RWPE2 (cell line): ENCODE data around the gene STAB1.
A peak's percentile ranks its signal among the peaks of the same experiment; 100 is the strongest.

Experiments
- ATAC-seq: fragments of 200-7000 bp; cut with Tn5 transposase; 3 replicates; pipeline ENCODE4 v1.9.1; 2021; ENCODE audit warnings: low read depth
- DNase-seq: peaks from one replicate; pipeline ENCODE4 v3.0.0-alpha.2; 2020; ENCODE audit warnings: low spot score
- H3K27ac ChIP-seq: fragments of 450-650 bp; 2 replicates; pipeline ENCODE4 v1.5.1; 2017; ENCODE audit warnings: mild to moderate bottlenecking; ENCODE audit not compliant: poor library complexity, severe bottlenecking
- H3K27me3 ChIP-seq: fragments of 250-450 bp; sonication (Bioruptor Pico); 2 replicates; pipeline ENCODE4 v1.5.1; 2021; ENCODE audit warnings: mild to moderate bottlenecking, moderate library complexity; ENCODE audit not compliant: insufficient read depth, poor library complexity, severe bottlenecking
- H3K36me3 ChIP-seq: fragments of 250-450 bp; sonication (Bioruptor Pico); 2 replicates; pipeline ENCODE4 v1.5.1; 2020; ENCODE audit warnings: low read depth, mild to moderate bottlenecking, moderate library complexity
- H3K4me1 ChIP-seq: fragments of 250-450 bp; sonication (Bioruptor Pico); 2 replicates; pipeline ENCODE4 v1.5.1; 2021; ENCODE audit warnings: mild to moderate bottlenecking, moderate library complexity; ENCODE audit not compliant: insufficient read depth, poor library complexity, severe bottlenecking
- H3K4me3 ChIP-seq: fragments of 250-450 bp; sonication (Bioruptor Pico); 2 replicates; pipeline ENCODE4 v1.5.1; 2021; ENCODE audit warnings: mild to moderate bottlenecking, moderate library complexity; ENCODE audit not compliant: severe bottlenecking
- H3K9me3 ChIP-seq: fragments of 250-450 bp; sonication (Bioruptor Pico); 2 replicates; pipeline ENCODE4 v1.5.1; 2021; ENCODE audit warnings: mild to moderate bottlenecking, moderate library complexity; ENCODE audit not compliant: severe bottlenecking
- TF ChIP-seq, protein P1 (sequence below): fragments of 450-650 bp; IDR thresholded peaks from one replicate; pipeline ENCODE4 v1.5.1; 2017; ENCODE audit warnings: mild to moderate bottlenecking, moderate library complexity; ENCODE audit not compliant: poor library complexity, severe bottlenecking

Gene STAB1

DNA sequence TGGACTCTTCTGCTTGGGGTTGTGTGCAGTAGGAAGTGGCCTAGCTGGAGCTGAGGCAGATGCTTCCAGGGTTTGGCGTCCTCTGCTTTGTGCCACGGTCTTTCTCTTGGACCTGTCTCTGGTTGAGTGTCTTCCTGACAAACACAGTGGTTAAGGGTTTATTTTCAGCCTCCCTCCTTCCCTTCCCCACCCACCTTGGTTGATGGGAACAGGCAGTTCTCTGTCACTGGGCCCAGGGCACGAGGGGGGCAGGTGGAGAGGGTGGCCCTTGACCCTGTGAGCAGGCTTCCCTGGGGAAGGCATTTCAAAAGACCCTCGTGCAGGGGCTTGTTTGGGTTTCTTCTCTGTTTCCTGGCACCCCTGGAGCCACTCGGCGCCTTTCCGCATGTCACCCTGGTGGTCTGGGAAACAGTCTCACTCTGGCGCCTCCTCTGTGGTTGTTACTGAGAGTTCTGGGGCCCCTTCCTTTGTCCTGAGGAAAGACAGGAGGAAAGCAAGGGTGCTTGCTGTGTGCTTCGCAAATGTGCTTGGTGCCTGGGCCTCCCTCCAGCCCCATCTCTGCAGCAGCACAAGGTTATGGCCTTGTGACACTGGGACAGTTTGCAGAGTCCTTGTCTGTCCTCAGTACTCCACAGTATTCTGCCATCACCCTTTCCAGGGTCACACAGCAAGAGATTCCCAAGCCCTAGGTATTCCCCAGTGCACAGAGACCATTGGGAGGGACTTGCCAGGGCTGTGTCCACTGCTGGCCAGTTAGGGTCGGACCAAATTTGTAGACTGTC is 10.3 kb upstream of the STAB1 start:
- peaks cover 48% of the 10 kb centered on the region for H3K36me3 ChIP-seq
- DNase-seq = no peak
- H3K4me3 ChIP-seq = no peak overlapping the region
- TF ChIP-seq, protein P1, sequence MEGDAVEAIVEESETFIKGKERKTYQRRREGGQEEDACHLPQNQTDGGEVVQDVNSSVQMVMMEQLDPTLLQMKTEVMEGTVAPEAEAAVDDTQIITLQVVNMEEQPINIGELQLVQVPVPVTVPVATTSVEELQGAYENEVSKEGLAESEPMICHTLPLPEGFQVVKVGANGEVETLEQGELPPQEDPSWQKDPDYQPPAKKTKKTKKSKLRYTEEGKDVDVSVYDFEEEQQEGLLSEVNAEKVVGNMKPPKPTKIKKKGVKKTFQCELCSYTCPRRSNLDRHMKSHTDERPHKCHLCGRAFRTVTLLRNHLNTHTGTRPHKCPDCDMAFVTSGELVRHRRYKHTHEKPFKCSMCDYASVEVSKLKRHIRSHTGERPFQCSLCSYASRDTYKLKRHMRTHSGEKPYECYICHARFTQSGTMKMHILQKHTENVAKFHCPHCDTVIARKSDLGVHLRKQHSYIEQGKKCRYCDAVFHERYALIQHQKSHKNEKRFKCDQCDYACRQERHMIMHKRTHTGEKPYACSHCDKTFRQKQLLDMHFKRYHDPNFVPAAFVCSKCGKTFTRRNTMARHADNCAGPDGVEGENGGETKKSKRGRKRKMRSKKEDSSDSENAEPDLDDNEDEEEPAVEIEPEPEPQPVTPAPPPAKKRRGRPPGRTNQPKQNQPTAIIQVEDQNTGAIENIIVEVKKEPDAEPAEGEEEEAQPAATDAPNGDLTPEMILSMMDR = no peak
- H3K4me1 ChIP-seq = peaks cover 8% of the 10 kb centered on the region
- H3K27ac ChIP-seq = peak overlapping the region; percentile 54
- no peaks in the 10 kb centered on the region for H3K9me3 ChIP-seq
- ATAC-seq = no peak
- H3K27me3 ChIP-seq = no peaks in the 10 kb centered on the region

DNA sequence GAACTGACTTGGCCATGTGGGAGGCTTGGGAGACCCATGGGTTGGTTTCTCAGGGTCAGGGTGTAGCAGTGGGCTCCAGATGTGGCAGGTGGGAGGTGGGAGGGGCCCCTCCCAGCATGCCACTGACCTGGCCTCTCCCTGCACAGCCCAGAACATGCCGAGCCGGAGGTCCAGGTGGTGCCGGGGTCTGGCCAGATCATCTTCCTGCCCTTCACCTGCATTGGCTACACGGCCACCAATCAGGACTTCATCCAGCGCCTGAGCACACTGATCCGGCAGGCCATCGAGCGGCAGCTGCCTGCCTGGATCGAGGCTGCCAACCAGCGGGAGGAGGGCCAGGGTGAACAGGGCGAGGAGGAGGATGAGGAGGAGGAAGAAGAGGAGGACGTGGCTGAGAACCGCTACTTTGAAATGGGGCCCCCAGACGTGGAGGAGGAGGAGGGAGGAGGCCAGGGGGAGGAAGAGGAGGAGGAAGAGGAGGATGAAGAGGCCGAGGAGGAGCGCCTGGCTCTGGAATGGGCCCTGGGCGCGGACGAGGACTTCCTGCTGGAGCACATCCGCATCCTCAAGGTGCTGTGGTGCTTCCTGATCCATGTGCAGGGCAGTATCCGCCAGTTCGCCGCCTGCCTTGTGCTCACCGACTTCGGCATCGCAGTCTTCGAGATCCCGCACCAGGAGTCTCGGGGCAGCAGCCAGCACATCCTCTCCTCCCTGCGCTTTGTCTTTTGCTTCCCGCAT is 7.9 kb upstream of the STAB1 start:
- Histone ChIP-seq H3K4me1 (peaks cover 8% of the 10 kb centered on the region), H3K9me3 (no peaks in the 10 kb centered on the region), H3K4me3 (no peak overlapping the region), H3K27me3 (no peaks in the 10 kb centered on the region), H3K36me3 (peaks cover 46% of the 10 kb centered on the region), H3K27ac (no peak overlapping the region)
- TF ChIP-seq, protein P1 = no peak
- ATAC-seq (no peak), DNase-seq (no peak)

GRCh38 chr3:52487788-52488691 is 7.1 kb upstream of the STAB1 start:
- ATAC-seq (no peak), DNase-seq (no peak)
- Histone ChIP-seq H3K4me1 (peaks cover 8% of the 10 kb centered on the region), H3K9me3 (no peaks in the 10 kb centered on the region), H3K36me3 (peaks cover 44% of the 10 kb centered on the region), H3K4me3 (no peak overlapping the region), H3K27ac (no peak overlapping the region), H3K27me3 (no peaks in the 10 kb centered on the region)
- TF ChIP-seq, protein P1 = no peak

DNA sequence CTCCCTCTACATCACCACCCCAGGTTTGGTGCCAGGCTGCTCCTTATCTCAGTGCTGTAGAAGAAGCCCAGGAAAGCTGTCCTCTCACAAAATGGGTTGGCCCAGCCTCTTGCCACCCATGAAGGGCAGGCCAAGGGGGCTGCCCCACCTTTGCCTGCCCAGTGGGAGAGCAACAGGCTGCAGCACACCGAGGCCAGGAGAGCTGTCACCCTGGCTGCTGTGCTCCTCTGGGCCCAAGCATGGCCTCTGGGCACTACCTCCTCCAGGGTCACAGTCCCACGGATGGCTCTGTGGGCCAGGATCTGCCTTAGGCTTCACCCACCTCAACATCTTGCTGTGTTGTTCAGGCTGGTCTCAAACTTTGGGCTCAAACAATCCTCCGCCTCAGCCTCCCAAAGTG is 6.4 kb upstream of the STAB1 start:
- H3K36me3 ChIP-seq = peaks cover 44% of the 10 kb centered on the region
- H3K4me3 ChIP-seq = no peak overlapping the region
- no peak for DNase-seq
- H3K27ac ChIP-seq = no peak overlapping the region
- TF ChIP-seq, protein P1 = no peak
- H3K27me3 ChIP-seq = no peaks in the 10 kb centered on the region
- H3K4me1 ChIP-seq = peaks cover 4% of the 10 kb centered on the region
- no peak for ATAC-seq
- no peaks in the 10 kb centered on the region for H3K9me3 ChIP-seq
